IPS-11a (cell line): ENCODE data around the gene SWSAP1.
"Not testable (repeated sequence)": the region's sequence is repeated elsewhere in the genome, so short reads cannot be mapped to it uniquely, and the experiment has no call there.

Experiments used
- H3K4me3 ChIP-seq: one replicate; pipeline ENCODE4 v1.5.1; 2013; ENCODE audit warnings: low read depth, low read length, control low read depth

The SWSAP1 gene

GRCh38 chr19:11374433-11375142 is at the start of gene SWSAP1:
TSS of gene SWSAP1 (plus strand) at chr19:11374666. CDS start at chr19:11374681, 15 bp downstream.
- H3K4me3 ChIP-seq: peak within 1 kb of the TSS; percentile 87

- H3K4me3 ChIP-seq: no peak overlapping the region
Observed at GRCh38 chr19:11324748-11325389, 49.6 kb upstream of the SWSAP1 start.

- no peak overlapping the region for H3K4me3 ChIP-seq
Observed at GRCh38 chr19:11325544-11325943, 48.9 kb upstream of the SWSAP1 start.

- H3K4me3 ChIP-seq: no peak overlapping the region
Observed at GRCh38 chr19:11330127-11330526, 44.3 kb upstream of the SWSAP1 start.

- no peak overlapping the region for H3K4me3 ChIP-seq
Observed at GRCh38 chr19:11331502-11331901, 43.0 kb upstream of the SWSAP1 start.

- no peak overlapping the region for H3K4me3 ChIP-seq
Observed at GRCh38 chr19:11332822-11333221, 41.6 kb upstream of the SWSAP1 start.

GRCh38 chr19:11333838-11334237 is 40.6 kb upstream of the SWSAP1 start:
- not testable (repeated sequence) for H3K4me3 ChIP-seq

- H3K4me3 ChIP-seq: no peak overlapping the region
Observed at GRCh38 chr19:11335449-11336146, 38.9 kb upstream of the SWSAP1 start.

GRCh38 chr19:11337080-11337479 is 37.4 kb upstream of the SWSAP1 start:
- H3K4me3 ChIP-seq: no peak overlapping the region

- H3K4me3 ChIP-seq: no peak overlapping the region
Observed at GRCh38 chr19:11338121-11338520, 36.3 kb upstream of the SWSAP1 start.

GRCh38 chr19:11338569-11339253 is 35.8 kb upstream of the SWSAP1 start:
- H3K4me3 ChIP-seq: peak overlapping the region; percentile 50

- H3K4me3 ChIP-seq: peak within 1 kb of the TSS; percentile 50
Observed at GRCh38 chr19:11339254-11340098, 35.0 kb upstream of the SWSAP1 start, which contains the start of gene RAB3D. TSS of gene RAB3D (minus strand) at chr19:11339657. CDS start at chr19:11337399, 2,258 bp downstream.

GRCh38 chr19:11340099-11340467 is 34.4 kb upstream of the SWSAP1 start:
- H3K4me3 ChIP-seq: not testable (repeated sequence)

- no peak overlapping the region for H3K4me3 ChIP-seq
Observed at GRCh38 chr19:11342429-11342828, 32.0 kb upstream of the SWSAP1 start.

- peak overlapping the region; percentile 91 for H3K4me3 ChIP-seq
Observed at GRCh38 chr19:11345122-11345803, 29.2 kb upstream of the SWSAP1 start.

- peak within 1 kb of the TSS; percentile 91 for H3K4me3 ChIP-seq
Observed at GRCh38 chr19:11346104-11346940, 28.1 kb upstream of the SWSAP1 start, which contains the start of the genes CCDC159 and TMEM205. TSS of gene CCDC159 (plus strand) at chr19:11346519. CDS start at chr19:11346607, 88 bp downstream. TSS of gene TMEM205 (minus strand) at chr19:11346268. CDS start at chr19:11345619, 649 bp downstream.

GRCh38 chr19:11347546-11348039 is 26.9 kb upstream of the SWSAP1 start:
- no peak overlapping the region for H3K4me3 ChIP-seq

- H3K4me3 ChIP-seq: no peak overlapping the region
Observed at GRCh38 chr19:11349171-11349570, 25.3 kb upstream of the SWSAP1 start.
